HepG2 (cell line): ENCODE measurements around the gene ZDHHC14. TPM values are rescaled to one million over a fixed set of nuclear protein-coding genes. Genes with fewer than 3 reads are reported as not detected.

ENCODE experiments used
- ATAC-seq: fragments of 200-7000 bp; cut with Tn5 transposase; 3 replicates; pipeline ENCODE4 v1.9.1; 2020; ENCODE audit warnings: mild to moderate bottlenecking, moderate library complexity
- BruUV-seq: library from RNA; stranded (reverse); fragments of 400-500 nt; replicated peaks from 2 replicates; lab custom pipeline; 2021; lab: Mats Ljungman, UMichigan
- CTCF ChIA-PET: fragments of 300-600 bp; formaldehyde crosslinking; extraction: SDS; loops from one replicate; lab custom pipeline; 2021; ENCODE audit warnings: low total read pairs, inconsistent platforms, low intra/inter-chr PET ratio; lab: Yijun Ruan, JAX
- POLR2A ChIA-PET: fragments of 350-600 bp; sonication (Branson Sonifier 250); formaldehyde crosslinking; loops from one replicate; lab custom pipeline; 2020; ENCODE audit warnings: antibody characterized with exemption, inconsistent platforms; lab: Yijun Ruan, JAX
- DNase-seq: peaks from one replicate; pipeline ENCODE4 v3.0.0-alpha.2; 2015; ENCODE audit warnings: low spot score
- FAIRE-seq: peaks from 3 replicates; lab custom pipeline; 2011; peaks lifted over from hg19 to GRCh38; lab: Jason Lieb, UNC
- H2AFZ ChIP-seq: one replicate; pipeline ENCODE4 v1.6.1; 2011; ENCODE audit warnings: low read length, inconsistent platforms
- H3K27ac ChIP-seq: fragments of 300-600 bp; 3 replicates; pipeline ENCODE4 v1.8.0; 2011; ENCODE audit warnings: mixed run types, mild to moderate bottlenecking, mixed read lengths, low read length, inconsistent platforms; ENCODE audit not compliant: insufficient read depth; ENCODE audit errors: extremely low read length
- H3K27me3 ChIP-seq, 2 experiments: fragments of 200-600 bp in 1 of 2; 2 replicates in 1 of 2; 3 replicates in 1 of 2; pipeline versions ENCODE4 v1.6.0 to v1.8.0; 2011; ENCODE audit warnings: low read length in 2 of 2, mild to moderate bottlenecking in 2 of 2, moderate library complexity in 2 of 2, inconsistent platforms in 1 of 2; ENCODE audit not compliant: insufficient read depth in 2 of 2, control insufficient read depth in 1 of 2
- H3K36me3 ChIP-seq, 2 experiments: fragments of 200-600 bp in 1 of 2; replicated peaks in 1 of 2; 2 replicates in 1 of 2; 3 replicates in 1 of 2; pipeline versions ENCODE4 v1.5.1 to v1.8.0; 2011; ENCODE audit warnings: low read length in 2 of 2, inconsistent platforms in 1 of 2; ENCODE audit not compliant: insufficient read depth in 2 of 2, control insufficient read depth in 1 of 2
- H3K4me1 ChIP-seq: 2 replicates; pipeline ENCODE4 v1.5.1; 2012; ENCODE audit warnings: low read length, inconsistent platforms; ENCODE audit not compliant: insufficient read depth
- H3K4me2 ChIP-seq: 2 replicates; pipeline ENCODE4 v1.6.0; 2011; ENCODE audit warnings: low read depth, low read length, inconsistent platforms
- H3K4me3 ChIP-seq, 3 experiments: fragments of 200-600 bp in 1 of 3; sonication (generic), shearing (Covaris generic) in 1 of 3; replicated peaks in 1 of 3; 2 replicates each; pipeline ENCODE4 v1.5.1; 2011 to 2016; ENCODE audit warnings: low read length in 3 of 3, inconsistent platforms in 2 of 3, low read depth in 2 of 3, mild to moderate bottlenecking in 2 of 3, control low read depth in 1 of 3, mixed read lengths in 1 of 3; ENCODE audit not compliant: insufficient read depth in 1 of 3
- H3K79me2 ChIP-seq: one replicate; pipeline ENCODE4 v1.6.1; 2011; ENCODE audit warnings: low read length, inconsistent platforms; ENCODE audit not compliant: insufficient read depth
- H3K9ac ChIP-seq: 2 replicates; pipeline ENCODE4 v1.6.0; 2011; ENCODE audit warnings: mild to moderate bottlenecking, low read depth, low read length, inconsistent platforms; ENCODE audit not compliant: insufficient read depth
- H3K9me3 ChIP-seq: 2 replicates; pipeline ENCODE4 v1.5.1; 2012; ENCODE audit warnings: mild to moderate bottlenecking, low read length
- H4K20me1 ChIP-seq: 2 replicates; pipeline ENCODE4 v1.6.0; 2011; ENCODE audit warnings: inconsistent platforms, mild to moderate bottlenecking, low read length, moderate library complexity; ENCODE audit not compliant: insufficient read depth
- BORCS8-MEF2B ChIP-seq: sonication (generic); formaldehyde crosslinking; IDR thresholded peaks from 2 replicates; pipeline ENCODE4 v1.8.0; 2022; ENCODE audit warnings: mild to moderate bottlenecking, missing genetic modification reagents
- CENPT ChIP-seq: sonication (generic); formaldehyde crosslinking; IDR thresholded peaks from 2 replicates; pipeline ENCODE4 v1.8.0; 2022; ENCODE audit warnings: low read depth, mild to moderate bottlenecking, moderate library complexity, missing genetic modification reagents
- ERF ChIP-seq: IDR thresholded peaks from 2 replicates; pipeline ENCODE4 v1.6.1; 2018; ENCODE audit warnings: missing biosample characterization, missing genetic modification reagents
- IRF2 ChIP-seq: IDR thresholded peaks from 2 replicates; pipeline ENCODE4 v1.6.1; 2018; ENCODE audit warnings: missing genetic modification reagents, missing compliant biosample characterization
- KAT2B ChIP-seq: fragments of 150-350 bp; IDR thresholded peaks from 2 replicates; pipeline ENCODE4 v1.6.1; 2014; ENCODE audit warnings: low read depth, low read length, borderline replicate concordance
- RAD51 ChIP-seq: fragments of 450-650 bp; IDR thresholded peaks from 2 replicates; pipeline ENCODE4 v1.6.1; 2016; ENCODE audit warnings: borderline replicate concordance
- SKI ChIP-seq: fragments of 450-650 bp; IDR thresholded peaks from one replicate; pipeline ENCODE4 v1.6.1; 2018; ENCODE audit warnings: mild to moderate bottlenecking; ENCODE audit not compliant: partially characterized antibody
- SMC3 ChIP-seq: IDR thresholded peaks from 2 replicates; pipeline ENCODE4 v1.6.1; 2011; ENCODE audit warnings: low read length, improper control_type of control experiment
- ZNF274 ChIP-seq: sonication (generic); formaldehyde crosslinking; IDR thresholded peaks from 2 replicates; pipeline ENCODE4 v1.5.1; 2020; ENCODE audit warnings: mild to moderate bottlenecking, missing genetic modification reagents
- ZNF451 ChIP-seq: sonication (generic); formaldehyde crosslinking; IDR thresholded peaks from 2 replicates; pipeline ENCODE4 v1.5.0; 2020; ENCODE audit warnings: mild to moderate bottlenecking, missing genetic modification reagents
- ZNF567 ChIP-seq: sonication (generic); formaldehyde crosslinking; IDR thresholded peaks from 2 replicates; pipeline ENCODE4 v1.8.1; 2023; ENCODE audit warnings: mild to moderate bottlenecking, missing genetic modification reagents, borderline replicate concordance
- WGBS: methylation state at CpG from one replicate; pipeline ENCODE4 v1.1.6; 2017; ENCODE audit warnings: low lambda C conversion rate; 5-methylcytosine and 5-hydroxymethylcytosine counted together
- in situ Hi-C: cut with HindIII; loops from 2 replicates; pipeline ENCODE4 v1.10.0; 2017; ENCODE audit warnings: low pct_unique_long_range_greater_than_20kb; ENCODE audit not compliant: extremely low pct_ligation_motif_present
- intact Hi-C: fragments of 100-400 bp; cut with micrococcal nuclease; formaldehyde crosslinking; loops from one replicate; pipeline ENCODE4 v1.10.0; 2022; ENCODE audit not compliant: unreplicated experiment
- polyA plus RNA-seq, 8 experiments: library from polyadenylated mRNA; depleted of rRNA in 3 of 8; stranded (reverse) in 7 of 8; unstranded in 1 of 8; fragments of >200 nt; fragmentation: Illumina TruSeq in 4 of 8; extraction: Trizol in 4 of 8; gene quantifications; 2 replicates each; pipeline versions ENCODE4 v1.2.1 to v1.2.3, GENCODE V29; 2011 to 2016; ENCODE audit warnings: low read depth in 4 of 8, missing spikeins in 1 of 8, mixed read lengths in 1 of 8; ENCODE audit not compliant: insufficient read depth in 1 of 8
- total RNA-seq, 5 experiments: library from RNA; depleted of rRNA; stranded (reverse); fragments of >200 nt; fragmentation: Illumina TruSeq; extraction: Trizol; gene quantifications; 2 replicates each; pipeline ENCODE4 v1.2.3, GENCODE V29; 2016; ENCODE audit warnings: low read depth in 1 of 5
- TF ChIP-seq, protein P1 (sequence below): sonication (generic); formaldehyde crosslinking; IDR thresholded peaks from 2 replicates; pipeline ENCODE4 v1.4.0; 2020; ENCODE audit warnings: mild to moderate bottlenecking, missing genetic modification reagents

The ZDHHC14 gene
- total and polyA plus RNA-seq, 2 of the 13 experiments (the other 11 are each of a cell fraction or from before 2014, with no cell fraction given), result 3.7 to 9.5 TPM

GRCh38 chr6:157604816-157605215 lies 223.8 kb downstream of the ZDHHC14 start:
- peaks cover 12% of the 10 kb centered on the region; the same call in 1 of the 2 replicates for H3K4me1 ChIP-seq
- DNase-seq (no peak), FAIRE-seq (no peak), ATAC-seq (no peak)
- BruUV-seq, result no TSS peak
- POLR2A ChIA-PET, result no interaction called here
- no peak overlapping the region for H2AFZ ChIP-seq
- H3K27me3 ChIP-seq, result no peaks in the 10 kb centered on the region
- in situ Hi-C loops, result no loop called here
- no peak overlapping the region for H3K4me3 ChIP-seq
- H3K9me3 ChIP-seq, result no peaks in the 10 kb centered on the region
- intact Hi-C loops, result no loop called here
- H3K27ac ChIP-seq, result no peak overlapping the region
- 79% methylated on average over 2 of the region's 2 CpGs for WGBS
- H3K4me2 ChIP-seq, result no peak overlapping the region
- CTCF ChIA-PET, result no interaction called here
- no peaks in the 10 kb centered on the region for H3K79me2 ChIP-seq
- H3K36me3 ChIP-seq, result no peaks in the 10 kb centered on the region
- no peak overlapping the region for H3K9ac ChIP-seq
- H4K20me1 ChIP-seq, result no peaks in the 10 kb centered on the region
- no peak for TF ChIP-seq SKI
- TF ChIP-seq SMC3, result no peak
- TF ChIP-seq BORCS8-MEF2B (CRISPR knock-in tag), result no peak
- no peak for TF ChIP-seq ZNF451 (CRISPR knock-in tag)
- TF ChIP-seq ZNF274 (CRISPR knock-in tag), result no peak
- no peak for TF ChIP-seq RAD51
- no peak for TF ChIP-seq IRF2 (CRISPR knock-in tag)
- TF ChIP-seq CENPT, result no peak
- no peak for TF ChIP-seq ZNF567 (CRISPR knock-in tag)
- no peak for TF ChIP-seq ERF (CRISPR knock-in tag)
- TF ChIP-seq, protein P1, sequence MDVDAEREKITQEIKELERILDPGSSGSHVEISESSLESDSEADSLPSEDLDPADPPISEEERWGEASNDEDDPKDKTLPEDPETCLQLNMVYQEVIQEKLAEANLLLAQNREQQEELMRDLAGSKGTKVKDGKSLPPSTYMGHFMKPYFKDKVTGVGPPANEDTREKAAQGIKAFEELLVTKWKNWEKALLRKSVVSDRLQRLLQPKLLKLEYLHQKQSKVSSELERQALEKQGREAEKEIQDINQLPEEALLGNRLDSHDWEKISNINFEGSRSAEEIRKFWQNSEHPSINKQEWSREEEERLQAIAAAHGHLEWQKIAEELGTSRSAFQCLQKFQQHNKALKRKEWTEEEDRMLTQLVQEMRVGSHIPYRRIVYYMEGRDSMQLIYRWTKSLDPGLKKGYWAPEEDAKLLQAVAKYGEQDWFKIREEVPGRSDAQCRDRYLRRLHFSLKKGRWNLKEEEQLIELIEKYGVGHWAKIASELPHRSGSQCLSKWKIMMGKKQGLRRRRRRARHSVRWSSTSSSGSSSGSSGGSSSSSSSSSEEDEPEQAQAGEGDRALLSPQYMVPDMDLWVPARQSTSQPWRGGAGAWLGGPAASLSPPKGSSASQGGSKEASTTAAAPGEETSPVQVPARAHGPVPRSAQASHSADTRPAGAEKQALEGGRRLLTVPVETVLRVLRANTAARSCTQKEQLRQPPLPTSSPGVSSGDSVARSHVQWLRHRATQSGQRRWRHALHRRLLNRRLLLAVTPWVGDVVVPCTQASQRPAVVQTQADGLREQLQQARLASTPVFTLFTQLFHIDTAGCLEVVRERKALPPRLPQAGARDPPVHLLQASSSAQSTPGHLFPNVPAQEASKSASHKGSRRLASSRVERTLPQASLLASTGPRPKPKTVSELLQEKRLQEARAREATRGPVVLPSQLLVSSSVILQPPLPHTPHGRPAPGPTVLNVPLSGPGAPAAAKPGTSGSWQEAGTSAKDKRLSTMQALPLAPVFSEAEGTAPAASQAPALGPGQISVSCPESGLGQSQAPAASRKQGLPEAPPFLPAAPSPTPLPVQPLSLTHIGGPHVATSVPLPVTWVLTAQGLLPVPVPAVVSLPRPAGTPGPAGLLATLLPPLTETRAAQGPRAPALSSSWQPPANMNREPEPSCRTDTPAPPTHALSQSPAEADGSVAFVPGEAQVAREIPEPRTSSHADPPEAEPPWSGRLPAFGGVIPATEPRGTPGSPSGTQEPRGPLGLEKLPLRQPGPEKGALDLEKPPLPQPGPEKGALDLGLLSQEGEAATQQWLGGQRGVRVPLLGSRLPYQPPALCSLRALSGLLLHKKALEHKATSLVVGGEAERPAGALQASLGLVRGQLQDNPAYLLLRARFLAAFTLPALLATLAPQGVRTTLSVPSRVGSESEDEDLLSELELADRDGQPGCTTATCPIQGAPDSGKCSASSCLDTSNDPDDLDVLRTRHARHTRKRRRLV, result no peak
- TF ChIP-seq KAT2B, result no peak
